ENCODE measurements around the gene KLK15.

The KLK15 gene

DNA sequence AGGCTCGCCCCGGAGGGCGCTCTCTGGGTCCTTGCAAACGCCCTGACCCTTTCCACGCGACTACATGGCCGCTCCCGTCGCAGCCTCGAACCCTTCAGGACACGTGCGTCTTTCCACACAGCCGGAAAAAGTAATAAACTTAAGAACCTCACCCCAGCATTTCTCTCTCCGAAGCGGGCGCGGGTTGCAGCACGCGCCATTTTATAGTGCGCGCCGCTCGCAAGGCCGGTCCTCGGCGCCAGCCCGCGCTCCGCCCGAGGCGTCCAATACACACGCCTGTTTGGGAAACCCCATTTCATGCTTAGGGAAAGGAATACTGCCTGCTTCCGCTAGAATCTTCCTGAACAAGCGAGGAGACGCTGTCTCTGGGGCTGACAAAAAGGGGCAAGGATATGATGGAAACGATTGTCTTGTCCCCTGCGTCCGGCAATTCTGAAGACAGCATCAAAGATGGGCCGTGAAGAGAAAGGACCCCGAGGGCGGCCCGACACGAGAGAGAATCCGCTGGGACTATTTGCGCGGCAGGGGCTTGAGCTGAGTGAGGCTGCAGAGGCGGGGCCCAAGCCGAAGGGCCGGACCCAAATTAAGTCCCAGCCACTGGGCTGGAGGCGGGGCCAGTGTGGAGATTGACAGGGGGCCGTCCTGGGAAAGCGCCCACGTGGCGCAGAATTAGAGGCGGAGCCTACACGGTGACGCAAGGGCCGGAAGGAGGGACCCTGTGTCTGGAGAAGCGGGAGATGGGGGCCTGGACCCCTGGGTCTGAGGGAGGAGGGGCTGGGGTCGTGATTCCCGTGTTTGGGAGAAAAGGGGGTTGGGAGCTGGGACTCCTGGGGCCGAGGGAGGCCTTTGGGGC is 28.7 kb downstream of the KLK15 start:
- peak overlapping the region; percentile 84 for H3K4me3 ChIP-seq (replicated peaks; ENCODE audit: insufficient read depth, low read length)
- peak overlapping the region; percentile 99 for H3K27ac ChIP-seq (replicated peaks)

DNA sequence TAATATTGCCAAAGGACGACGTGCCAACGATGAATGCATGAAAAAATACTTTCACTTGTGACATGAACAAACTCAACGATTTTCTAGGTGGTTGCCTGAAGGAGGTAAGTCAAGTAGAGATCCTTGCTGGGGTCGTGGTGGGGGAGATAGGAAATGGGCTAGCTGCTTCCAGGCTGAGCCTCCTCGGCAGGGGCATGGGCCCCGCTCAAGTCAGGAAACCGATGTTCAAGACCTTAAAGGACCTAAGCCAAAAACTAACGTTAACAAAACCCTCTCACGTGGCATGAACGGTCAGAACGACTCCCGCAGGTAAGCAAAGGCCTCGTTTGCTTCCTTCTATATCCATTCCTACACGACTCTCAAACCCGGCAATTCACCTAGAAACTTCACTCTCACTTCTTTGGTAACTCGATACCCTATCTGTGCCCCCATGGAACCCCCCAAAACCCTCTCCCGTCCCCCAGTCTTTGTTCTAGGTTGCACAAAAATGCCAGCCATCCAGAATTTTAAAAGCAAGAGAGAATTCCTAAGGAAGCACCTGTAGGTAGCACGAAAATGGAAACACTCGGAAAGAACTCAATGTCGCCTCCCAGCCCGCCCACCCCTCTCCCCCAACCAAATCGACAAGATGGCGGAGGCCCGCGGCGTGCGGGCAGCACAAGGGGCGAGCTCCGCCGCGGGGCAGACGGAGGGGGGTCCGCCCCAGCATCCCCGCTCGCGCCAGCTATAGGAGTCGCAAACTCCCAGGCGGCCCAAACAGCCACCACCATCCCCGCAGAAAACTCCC is 29.5 kb downstream of the KLK15 start:
- DNase-seq (ENCODE audit: low read depth in 1 of 2, low spot score in 1 of 2): no peak
- no peak for TF ChIP-seq SPI1 (IDR thresholded peaks at IDR 0.05; ENCODE audit: borderline replicate concordance, low read depth)
- Histone ChIP-seq H3K27me3 (ENCODE audit: insufficient read depth, poor library complexity, severe bottlenecking) (no peaks in the 10 kb centered on the region), H3K27ac (replicated peaks) (peak overlapping the region; percentile 99), H3K4me3 (replicated peaks; ENCODE audit: insufficient read depth, low read length) (peak overlapping the region; percentile 84)

More for the DNA sequence above, 28.7 kb downstream of the KLK15 start:
- peak; percentile 98 to 99 for DNase-seq (ENCODE audit: low read depth in 1 of 2, low spot score in 1 of 2)
- TF ChIP-seq, protein P1, sequence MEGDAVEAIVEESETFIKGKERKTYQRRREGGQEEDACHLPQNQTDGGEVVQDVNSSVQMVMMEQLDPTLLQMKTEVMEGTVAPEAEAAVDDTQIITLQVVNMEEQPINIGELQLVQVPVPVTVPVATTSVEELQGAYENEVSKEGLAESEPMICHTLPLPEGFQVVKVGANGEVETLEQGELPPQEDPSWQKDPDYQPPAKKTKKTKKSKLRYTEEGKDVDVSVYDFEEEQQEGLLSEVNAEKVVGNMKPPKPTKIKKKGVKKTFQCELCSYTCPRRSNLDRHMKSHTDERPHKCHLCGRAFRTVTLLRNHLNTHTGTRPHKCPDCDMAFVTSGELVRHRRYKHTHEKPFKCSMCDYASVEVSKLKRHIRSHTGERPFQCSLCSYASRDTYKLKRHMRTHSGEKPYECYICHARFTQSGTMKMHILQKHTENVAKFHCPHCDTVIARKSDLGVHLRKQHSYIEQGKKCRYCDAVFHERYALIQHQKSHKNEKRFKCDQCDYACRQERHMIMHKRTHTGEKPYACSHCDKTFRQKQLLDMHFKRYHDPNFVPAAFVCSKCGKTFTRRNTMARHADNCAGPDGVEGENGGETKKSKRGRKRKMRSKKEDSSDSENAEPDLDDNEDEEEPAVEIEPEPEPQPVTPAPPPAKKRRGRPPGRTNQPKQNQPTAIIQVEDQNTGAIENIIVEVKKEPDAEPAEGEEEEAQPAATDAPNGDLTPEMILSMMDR (IDR thresholded peaks at IDR 0.05; ENCODE audit: insufficient read depth, low read length): no peak
- TF ChIP-seq GABPA (IDR thresholded peaks at IDR 0.05; ENCODE audit: low read depth) (no peak; the same call in 1 of the 2 replicates), SPI1 (IDR thresholded peaks at IDR 0.05; ENCODE audit: borderline replicate concordance, low read depth) (no peak), POLR2AphosphoS5 (IDR thresholded peaks at IDR 0.05; ENCODE audit: low read depth) (peak; percentile 99)
- TF ChIP-seq, protein P2, sequence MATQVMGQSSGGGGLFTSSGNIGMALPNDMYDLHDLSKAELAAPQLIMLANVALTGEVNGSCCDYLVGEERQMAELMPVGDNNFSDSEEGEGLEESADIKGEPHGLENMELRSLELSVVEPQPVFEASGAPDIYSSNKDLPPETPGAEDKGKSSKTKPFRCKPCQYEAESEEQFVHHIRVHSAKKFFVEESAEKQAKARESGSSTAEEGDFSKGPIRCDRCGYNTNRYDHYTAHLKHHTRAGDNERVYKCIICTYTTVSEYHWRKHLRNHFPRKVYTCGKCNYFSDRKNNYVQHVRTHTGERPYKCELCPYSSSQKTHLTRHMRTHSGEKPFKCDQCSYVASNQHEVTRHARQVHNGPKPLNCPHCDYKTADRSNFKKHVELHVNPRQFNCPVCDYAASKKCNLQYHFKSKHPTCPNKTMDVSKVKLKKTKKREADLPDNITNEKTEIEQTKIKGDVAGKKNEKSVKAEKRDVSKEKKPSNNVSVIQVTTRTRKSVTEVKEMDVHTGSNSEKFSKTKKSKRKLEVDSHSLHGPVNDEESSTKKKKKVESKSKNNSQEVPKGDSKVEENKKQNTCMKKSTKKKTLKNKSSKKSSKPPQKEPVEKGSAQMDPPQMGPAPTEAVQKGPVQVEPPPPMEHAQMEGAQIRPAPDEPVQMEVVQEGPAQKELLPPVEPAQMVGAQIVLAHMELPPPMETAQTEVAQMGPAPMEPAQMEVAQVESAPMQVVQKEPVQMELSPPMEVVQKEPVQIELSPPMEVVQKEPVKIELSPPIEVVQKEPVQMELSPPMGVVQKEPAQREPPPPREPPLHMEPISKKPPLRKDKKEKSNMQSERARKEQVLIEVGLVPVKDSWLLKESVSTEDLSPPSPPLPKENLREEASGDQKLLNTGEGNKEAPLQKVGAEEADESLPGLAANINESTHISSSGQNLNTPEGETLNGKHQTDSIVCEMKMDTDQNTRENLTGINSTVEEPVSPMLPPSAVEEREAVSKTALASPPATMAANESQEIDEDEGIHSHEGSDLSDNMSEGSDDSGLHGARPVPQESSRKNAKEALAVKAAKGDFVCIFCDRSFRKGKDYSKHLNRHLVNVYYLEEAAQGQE (IDR thresholded peaks at IDR 0.05; ENCODE audit: insufficient replicate concordance, low read depth): peak; percentile 74
- H3K27me3 ChIP-seq (ENCODE audit: insufficient read depth, poor library complexity, severe bottlenecking): no peaks in the 10 kb centered on the region

DNA sequence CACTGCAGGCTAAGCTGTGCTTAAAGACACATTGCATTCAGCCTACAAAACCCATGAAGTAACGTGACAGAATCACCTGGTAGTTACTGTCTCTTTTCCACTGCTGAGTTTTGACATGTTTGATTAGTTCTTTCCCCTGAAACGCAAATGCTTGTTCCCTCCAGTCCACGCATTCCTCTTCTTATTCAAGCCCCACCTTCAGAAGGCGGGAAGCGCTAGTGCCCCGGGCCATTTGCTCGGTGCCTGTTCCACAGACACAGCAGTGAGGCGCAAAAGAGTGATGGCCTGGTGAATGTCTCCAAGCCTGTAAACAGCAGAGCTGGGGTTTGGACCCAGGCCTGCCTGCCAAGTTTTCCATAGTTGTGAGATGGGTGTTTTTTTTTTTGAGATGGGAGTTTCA is 32.3 kb downstream of the KLK15 start:
- no peaks in the 10 kb centered on the region for H3K27me3 ChIP-seq (ENCODE audit: insufficient read depth, poor library complexity, severe bottlenecking)

More for the DNA sequence above, 32.3 kb downstream of the KLK15 start:
- DNase-seq (ENCODE audit: low read depth in 1 of 2, low spot score in 1 of 2): no peak
- Histone ChIP-seq H3K4me3 (replicated peaks; ENCODE audit: insufficient read depth, low read length) (no peak overlapping the region), H3K27ac (replicated peaks) (no peak overlapping the region)
- TF ChIP-seq POLR2AphosphoS5 (IDR thresholded peaks at IDR 0.05; ENCODE audit: low read depth) (no peak), GABPA (IDR thresholded peaks at IDR 0.05; ENCODE audit: low read depth) (no peak), SPI1 (IDR thresholded peaks at IDR 0.05; ENCODE audit: borderline replicate concordance, low read depth) (no peak)
- TF ChIP-seq, protein P2 (IDR thresholded peaks at IDR 0.05; ENCODE audit: insufficient replicate concordance, low read depth): no peak
- TF ChIP-seq, protein P1 (IDR thresholded peaks at IDR 0.05; ENCODE audit: insufficient read depth, low read length): no peak
